Hematopoietic multipotent progenitor cell treated with erythropoietin and hydrocortisone succinate and interleukin-3 and kit ligand, for 17 days (in vitro differentiated cells): ENCODE data around the gene YBX3.
"Not testable (repeated sequence)": the region's sequence is repeated elsewhere in the genome, so short reads cannot be mapped to it uniquely, and the experiment has no call there.

ENCODE experiments used
- DNase-seq: peaks from one replicate; pipeline ENCODE4 v3.0.0-alpha.2; 2015; ENCODE audit warnings: low spot score

YBX3 gene

DNA sequence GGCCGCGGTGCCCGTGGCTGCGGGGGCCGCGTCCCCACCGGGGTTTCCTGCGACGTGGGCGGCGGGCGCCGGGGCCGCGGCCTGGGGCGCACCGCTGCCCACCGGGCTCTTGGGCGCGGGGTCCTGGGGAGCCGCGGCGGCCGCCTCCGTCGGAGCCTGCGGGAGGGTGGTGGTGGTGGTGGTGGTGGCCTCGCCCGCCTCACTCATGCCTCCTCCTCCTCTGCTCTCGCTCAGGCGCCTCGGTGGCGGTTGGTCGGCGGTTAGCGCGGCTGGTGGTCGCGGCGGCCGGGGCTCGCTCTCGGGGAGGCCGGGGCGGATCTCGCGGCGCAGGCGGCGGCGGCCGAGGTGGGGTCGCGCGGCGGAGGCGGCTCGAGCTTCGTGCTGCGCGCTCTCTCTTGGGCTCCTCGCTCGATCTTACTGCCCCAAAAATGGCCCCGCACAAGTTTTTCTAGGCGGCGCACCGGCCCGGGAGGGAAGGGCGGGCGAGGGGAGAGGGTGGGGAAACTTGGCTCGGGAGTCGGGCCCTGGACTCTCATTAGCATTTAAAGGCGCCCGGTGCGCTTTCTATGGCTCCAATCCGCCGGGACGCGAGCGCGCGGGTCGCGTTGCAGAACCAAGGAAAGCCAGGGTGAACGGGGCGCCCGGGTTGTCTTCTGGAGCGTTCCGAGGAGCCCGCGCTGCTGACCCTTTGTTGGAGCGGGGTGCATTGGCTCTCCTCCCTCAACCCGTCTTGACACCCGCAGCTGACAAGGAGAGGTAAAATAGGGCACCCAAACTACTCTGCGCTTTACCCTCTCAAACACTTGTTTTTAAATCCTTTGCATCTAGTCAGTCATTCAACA, at the start of gene YBX3:
YBX3 (minus strand) TSS at position 419 of the 842 bp plus-strand sequence; CDS start at position 207, 212 bp downstream.
- DNase-seq: peak; percentile 74

DNA sequence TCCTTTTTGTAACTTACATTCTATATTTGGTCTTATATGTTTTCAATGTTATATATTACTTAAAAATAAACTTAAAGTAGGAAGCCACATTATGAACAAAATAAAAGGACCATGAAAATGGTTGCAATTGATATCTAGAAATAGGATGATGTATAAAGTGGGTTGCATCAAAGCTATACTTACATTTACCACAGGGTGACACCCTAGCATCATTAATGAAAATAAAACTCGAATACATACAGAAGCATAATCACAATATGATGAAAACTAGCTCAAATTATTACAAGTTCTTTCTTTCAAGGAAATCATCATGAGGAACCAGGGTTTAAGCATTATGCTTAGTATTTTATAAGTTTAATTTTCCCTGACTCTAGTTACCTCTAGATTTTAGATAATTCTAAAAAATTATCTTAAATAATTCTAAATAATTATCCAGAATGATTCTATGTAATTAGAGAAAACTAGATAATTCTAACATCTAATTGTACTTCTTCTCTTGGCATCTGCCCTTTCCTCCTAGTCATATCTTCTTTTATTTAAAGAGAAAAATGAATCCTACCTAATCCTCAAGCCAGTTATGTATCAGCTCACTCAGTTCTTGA, 48.1 kb upstream of the YBX3 start:
- DNase-seq: peak; percentile 9

DNA sequence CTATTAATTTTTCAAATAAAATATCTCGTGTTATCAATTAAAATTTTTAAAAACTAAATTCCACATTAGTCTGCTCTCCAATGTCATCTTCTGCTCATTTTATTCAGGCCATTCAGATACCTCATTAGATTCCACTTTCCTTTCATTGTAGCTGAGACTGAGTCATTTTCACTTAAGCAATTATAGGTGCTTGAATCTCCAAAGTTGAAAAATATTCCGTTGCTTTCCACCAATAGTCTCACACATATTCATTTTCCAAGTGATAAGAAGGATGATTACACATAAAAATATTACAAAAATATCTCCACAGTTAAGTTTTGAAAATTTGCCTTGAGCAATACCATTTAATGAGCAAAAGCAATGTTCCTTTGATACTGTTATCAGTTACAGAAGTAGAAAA, 36.5 kb upstream of the YBX3 start:
- no peak for DNase-seq

DNA sequence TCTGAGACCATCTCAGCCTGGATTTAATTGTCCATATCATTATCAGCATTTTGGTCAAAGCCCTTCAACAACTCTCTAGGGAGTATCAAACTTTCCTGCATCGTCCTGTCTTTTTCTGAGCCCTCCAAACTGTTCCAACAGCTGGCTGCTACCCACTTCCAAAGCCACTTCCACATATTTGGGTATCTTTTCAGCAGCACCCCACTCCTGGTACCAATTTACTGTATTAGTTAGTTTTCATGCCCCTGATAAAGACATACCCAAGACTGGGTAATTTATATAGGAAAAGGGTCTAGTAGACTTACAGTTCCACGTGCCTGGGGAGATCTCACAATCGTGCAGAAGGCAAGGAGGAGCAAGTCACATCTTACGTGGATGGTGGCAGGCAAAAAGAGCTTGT, 33.1 kb upstream of the YBX3 start:
- DNase-seq: no peak

DNA sequence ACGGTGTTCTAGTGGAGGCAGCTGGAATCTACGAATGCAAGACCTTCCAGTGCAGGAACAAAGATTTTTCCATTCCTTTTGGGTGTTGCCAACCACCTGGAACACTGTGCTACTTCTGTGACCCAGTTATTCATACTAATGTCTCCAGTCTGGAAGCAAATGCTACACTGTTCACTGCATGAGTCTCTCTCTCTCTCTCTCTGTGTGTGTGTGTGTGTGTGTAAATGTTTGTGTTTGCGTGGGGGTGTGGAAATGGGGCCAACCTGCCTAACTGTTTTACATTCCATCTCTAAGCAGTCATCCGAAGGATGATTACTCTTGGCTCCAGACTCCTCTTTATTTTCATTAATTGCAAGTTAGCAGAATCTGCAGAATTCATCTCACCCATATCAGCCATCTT, 29.9 kb upstream of the YBX3 start:
- DNase-seq: no peak

DNA sequence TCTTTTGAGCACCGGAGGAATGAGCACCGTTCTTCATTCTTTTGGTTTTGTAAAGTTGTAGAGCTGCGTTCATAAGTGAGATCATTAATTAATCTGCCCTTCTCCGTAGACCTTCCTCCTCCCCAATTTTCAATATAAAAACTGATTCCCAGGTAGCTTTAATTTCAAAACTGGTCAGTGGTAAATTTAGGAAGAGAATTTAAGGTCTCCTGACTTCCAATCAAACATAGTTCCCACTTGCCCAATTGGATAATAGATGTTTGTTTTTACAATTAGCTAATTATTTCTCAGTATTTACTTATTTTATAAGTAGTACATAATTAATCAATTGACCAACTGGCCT, 27.2 kb upstream of the YBX3 start:
- no peak for DNase-seq

DNA sequence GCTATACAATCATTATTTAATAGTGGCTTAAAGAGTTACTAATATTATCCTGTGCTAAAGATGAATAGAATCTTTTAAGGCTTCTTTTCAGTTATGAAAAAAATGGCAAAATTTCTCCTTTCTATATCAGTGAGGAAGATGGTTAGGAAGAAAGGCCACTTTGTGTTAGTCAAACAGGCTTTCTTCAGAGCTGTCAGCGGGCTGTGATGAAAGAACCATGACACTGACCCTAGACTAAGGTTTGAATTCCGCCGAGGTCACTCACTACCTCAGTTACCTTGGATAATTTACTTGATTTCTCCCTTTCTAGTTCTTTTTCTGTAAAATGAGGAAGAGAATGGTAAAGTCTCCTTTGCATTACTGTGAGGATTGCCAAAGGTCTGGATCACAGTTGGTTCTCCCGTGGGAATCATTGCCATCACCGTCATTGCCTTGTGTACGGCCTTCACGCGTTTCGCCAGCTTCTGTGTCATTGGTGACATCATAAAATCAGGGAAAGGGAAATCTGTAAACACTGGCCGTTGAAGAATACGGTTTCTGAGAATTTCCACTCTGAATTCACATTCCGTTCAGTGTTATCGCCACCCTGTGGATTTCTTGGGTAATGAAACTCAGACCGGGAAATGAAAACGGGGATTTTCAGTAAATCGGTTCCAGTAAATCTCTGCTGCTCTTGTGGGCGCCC, 26.7 kb upstream of the YBX3 start:
- DNase-seq: peak; percentile 88

DNA sequence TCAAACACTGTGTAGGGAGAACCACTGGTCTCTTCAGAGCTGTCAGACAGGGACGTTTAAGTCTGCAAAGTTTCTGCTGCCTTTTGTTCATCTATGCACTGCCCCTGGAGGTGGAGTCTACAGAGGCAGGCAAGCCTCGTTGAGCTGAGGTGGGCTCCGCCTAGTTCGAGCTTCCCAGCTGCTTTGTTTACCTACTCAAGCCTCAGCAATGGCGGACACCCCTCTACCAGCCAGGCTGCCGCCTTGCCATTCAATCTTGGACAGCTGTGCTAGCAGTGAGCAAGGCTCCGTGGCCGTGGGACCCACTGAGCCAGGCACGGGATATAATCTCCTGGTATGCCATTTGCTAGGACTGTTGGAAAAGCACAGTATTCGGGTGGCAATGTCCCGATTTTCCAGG, 24.6 kb upstream of the YBX3 start:
- DNase-seq: no peak

DNA sequence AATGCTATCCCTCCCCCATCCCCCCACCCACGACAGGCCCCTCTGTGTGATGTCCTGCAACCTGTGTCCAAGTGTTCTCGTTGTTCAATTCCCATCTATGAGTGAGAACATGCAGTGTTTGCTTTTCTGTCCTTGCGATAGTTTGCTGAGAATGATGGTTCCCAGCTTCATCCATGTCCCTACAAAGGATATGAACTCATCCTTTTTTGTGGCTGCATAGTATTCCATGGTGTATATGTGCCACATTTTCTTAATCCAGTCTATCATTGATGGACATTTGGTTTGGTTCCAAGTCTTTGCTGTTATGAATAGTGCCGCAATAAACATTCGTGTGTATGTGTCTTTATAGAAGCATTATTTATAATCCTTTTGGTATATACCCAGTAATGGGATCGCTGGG, 20.3 kb upstream of the YBX3 start:
- DNase-seq: not testable (repeated sequence)

DNA sequence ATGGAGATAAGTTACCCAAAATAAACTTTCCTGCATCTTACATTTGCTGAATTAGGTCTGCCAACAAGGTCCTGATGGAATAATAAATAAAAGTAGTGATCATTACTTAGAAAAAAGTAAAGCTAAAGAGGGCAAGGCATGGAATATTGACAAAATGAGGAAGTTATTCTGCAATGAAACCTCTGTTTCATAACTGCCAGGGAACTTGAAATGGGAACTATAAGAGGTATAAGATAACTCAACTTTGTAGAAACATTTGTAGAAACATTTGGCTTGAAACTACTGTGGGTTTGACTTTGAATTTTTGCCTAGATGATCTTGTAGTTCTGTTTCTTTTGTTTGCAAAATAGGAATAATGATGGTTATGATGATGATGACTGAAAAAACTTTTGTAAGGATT, 18.7 kb upstream of the YBX3 start:
- no peak for DNase-seq

DNA sequence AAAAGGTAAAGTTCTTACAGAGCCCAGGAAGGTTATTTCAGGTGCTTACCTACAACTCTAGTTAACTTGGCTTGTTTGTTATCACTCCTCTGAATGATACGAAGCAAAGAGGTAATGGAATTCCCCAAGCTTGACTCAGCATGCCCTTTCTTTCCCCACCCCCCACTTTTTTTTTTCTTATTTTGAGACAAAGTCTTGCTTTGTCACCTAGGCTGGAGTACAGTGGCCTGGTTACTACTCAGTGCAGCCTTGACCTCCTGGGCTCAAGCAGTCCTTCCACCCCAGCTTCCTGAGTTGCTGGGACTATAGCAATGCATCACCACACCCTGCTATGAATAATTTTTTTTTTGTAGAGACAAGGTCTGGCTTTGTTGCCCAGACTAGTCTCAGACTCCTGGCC, 17.1 kb upstream of the YBX3 start:
- peak; percentile 30 for DNase-seq

DNA sequence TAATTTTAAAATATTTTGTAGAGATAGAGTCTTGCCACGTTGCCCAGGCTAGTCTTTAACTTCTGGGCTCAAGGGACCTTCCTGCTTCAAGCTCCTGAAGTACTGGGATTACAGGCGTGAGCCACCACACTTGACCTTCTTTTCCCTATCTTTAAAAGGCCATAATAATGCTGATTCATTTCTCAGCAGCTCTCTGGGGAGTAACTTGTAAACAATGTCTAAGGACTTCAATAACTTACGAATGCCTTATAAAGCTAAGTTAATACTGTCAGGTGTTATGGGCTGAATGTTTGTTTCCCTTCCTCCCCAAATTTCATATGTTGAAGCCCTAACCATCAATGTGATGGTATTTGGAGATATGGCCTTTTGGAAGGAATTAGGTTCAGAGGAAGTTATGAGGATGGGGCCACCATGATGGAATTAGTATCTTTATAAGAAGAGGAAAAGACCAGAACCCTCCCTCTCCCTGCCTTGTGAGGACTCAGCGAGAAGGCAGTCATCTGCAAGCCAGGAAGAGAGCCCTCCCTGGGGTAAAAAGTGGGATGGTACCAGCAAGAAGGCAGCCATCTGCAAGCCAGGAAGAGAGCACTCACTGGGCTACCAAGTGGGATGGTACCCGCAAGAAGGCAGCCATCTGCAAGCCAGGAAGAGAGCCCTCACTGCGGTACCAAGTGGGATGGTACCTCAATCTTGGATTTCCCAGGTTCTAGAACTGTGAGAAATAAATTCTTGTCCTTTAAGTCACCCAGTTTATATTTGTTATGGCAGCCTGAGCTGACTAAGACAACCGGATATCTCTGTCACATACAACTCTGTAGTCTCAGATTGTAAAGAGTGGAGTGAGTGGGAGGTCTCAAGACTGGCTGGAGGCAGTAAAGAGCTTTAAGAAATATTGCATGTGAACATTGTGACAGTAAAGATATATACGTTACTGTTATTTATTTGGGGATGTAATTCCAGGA, 16.3 kb upstream of the YBX3 start:
- peak; percentile 45 for DNase-seq

DNA sequence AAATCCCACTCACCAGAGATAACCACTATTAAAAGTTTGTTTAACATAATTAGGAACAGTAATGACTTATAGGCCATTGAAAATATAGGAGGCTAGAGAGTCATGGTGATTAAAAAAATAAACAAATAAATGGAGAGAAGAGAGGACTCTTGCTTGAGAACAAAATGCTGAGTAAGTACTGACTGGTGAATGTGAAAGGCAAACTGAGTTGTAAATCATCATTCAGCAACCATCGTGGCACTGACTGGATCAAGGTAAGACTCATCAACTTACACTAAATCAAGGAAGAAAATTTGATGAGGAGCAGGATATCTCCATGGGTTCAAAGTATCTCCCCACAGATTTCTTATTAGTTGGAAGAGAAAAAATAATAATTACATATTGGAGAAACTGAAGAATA, 14.1 kb upstream of the YBX3 start:
- no peak for DNase-seq

DNA sequence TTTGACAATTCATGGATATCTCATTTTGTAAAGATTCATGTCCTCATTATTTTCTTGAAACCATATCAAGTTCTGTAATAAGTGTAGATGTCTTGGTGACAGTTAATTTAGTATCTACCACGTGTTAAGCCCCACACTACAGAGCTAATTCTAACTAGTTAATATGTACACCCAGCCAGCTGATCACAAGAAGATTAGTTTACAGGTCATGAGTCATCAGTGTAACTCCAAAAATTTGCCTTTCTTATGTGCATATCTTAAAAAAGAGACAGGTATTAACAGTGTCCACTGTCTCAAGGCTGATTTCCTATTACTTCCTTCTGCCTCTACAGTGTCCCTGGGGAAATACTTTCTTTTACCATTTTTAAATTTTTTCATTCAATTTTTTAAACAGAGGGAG, 13.3 kb upstream of the YBX3 start:
- no peak for DNase-seq

DNA sequence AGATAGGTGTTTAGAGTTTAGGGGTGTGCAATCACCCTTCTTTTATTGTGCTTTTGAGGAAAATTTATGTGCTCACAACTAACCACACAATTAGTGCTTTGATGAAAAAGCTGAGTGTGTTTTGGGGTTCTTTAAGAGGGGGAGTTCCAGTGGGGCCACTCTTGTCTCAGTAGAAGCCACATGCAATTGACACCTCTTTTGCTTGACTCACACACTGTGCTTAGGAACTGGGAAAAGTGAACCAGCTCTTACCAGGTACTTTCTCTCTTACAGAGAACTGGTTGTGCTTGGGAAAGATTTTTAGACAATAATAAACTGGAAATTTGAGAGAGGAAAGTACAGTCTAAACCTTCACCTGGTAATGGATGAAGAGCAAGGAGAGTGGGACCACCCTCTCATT, 12.3 kb upstream of the YBX3 start:
- DNase-seq: no peak

DNA sequence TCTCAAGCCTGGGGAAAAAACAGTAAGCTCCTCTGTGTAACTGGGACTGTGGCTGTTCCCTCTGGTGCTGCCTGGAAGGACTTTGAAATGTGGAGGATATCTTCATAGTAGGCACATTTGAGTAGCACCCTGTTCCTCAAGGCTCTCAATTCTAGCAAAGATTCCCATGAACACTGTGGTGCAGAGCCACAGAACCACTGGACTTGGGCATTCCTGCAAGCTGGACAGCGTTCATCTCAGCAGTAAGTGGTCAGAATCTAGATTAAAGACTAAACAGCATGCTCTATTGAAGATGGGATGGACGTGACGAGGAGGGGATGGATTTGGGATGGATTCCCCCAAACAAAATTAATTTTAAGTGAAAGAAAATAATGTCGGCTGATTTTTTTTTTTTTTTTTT, 9.4 kb upstream of the YBX3 start:
- DNase-seq: no peak

DNA sequence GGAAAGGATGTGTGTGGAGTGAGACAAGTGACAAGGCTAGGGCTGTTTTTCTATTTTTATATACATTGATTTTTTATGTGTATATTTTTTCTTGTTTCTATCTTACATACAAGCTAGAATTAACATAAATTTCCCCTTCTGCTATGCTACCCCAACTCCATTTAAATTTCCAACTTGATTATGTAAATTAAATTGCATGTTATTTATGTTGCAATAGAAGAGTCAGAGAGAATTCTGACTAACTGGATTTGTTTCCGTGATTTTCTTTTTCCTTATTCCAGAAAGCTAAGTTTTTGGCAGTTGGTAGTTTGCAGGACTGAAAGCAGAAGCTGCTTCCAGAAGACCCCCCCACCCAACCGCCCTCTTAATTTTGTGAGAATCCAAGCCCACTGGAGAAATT, 8.9 kb upstream of the YBX3 start:
- DNase-seq: no peak

DNA sequence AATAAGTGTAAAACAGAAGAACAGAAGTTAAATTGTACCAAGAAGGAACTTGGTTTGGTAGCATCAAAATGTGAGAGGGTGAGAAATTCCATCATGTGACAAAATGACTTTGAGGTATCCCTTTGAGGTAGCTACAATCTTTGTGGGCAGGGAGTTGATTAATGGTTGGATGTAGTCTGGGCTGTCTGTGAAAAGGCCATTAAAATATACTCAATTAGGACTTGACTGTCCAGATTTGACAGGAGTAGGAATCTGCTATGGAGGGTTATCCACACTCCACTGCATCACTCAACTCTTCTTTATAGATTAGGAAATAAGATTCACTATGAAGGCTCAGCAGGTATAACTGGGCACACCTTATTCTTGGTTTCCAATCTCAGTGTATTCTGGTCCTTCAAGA, 7.4 kb upstream of the YBX3 start:
- DNase-seq: no peak

DNA sequence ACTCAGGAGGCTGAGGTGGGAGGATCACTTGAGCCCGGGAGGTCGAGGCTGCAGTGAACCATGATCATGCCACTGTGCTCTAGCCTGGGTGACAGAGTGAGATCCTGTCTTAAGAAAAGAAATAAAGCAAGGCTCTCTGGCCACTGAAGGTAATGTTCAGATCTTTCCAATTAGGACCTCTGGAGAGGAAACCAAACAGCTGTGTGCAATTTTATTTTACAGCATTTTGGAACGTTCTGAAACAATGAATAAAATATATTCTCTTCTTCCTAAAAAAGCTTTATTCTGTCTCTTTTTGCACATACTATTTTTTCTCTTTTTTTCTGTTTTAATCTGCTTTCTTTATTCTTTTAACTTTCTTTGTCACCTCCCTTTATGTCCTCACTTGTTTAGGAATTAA, 5.0 kb upstream of the YBX3 start:
- DNase-seq: no peak

DNA sequence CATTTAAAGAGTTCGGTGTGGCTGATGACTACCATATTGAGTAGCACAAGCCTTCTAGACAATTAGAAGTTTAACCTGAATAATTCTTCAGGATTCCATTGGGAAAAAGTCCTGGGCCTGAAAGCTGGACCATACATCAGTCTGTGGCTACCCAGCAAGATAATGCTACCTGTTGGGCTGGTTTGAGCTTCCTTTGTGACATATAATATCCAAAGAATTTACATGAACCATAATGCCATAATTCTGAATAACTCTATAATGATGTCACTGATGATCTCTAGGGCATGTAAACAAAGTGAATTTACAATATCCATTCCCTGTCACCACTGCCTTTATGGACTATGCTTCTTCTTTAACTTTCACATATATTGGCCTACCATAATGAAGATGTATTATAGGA, 3.8 kb upstream of the YBX3 start:
- DNase-seq: no peak

DNA sequence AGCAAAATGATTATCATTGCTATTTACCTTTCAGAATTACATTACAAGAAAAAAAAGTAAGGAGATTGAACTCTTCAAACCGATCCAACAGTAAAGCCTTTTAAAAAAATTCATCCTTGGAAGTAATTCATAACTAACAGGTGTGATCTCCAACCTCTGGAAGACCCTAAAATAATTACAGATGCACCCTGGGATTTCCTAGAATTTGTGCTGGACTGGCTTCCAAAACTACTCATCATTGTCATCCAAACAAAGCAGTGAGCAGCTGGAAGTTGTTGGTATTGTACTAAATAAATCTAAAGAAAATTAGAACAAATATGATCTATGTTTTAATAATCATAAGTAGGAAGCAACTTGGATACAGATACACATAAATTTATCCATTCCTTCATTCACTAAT, 1.9 kb upstream of the YBX3 start:
- no peak for DNase-seq

DNA sequence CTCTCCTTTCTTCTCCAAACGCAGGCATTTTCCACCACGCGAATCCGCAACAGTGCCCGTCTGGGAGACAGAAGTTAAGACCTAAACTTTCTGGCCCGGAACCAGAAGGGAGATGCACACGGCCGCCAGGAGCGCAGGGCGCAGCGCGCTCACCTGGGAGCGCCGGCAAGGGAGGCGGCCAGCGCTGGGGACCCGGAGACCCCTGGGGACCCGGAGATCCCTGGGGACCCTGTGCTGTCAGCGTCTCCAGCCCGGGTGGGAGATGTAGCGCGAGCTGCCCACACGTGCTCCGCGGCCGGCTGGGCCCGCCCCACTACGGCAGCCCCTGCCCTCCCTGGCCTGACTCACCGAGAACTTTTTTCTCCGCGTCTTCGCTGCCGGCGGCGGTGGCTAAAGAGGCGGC, 620 bp downstream of the YBX3 start:
- peak; percentile 61 for DNase-seq
